MCF 10A (cell line): Measurements from ENCODE around the gene TMEM170A. TPM values are rescaled to one million over a fixed set of nuclear protein-coding genes. Genes with fewer than 3 reads are reported as not detected.
A peak's percentile ranks its signal among the peaks of the same experiment; 100 is the strongest.

Experiments
- BruUV-seq: library from RNA; stranded (reverse); fragments of 400-500 nt; replicated peaks from 2 replicates; lab custom pipeline; 2021; lab: Mats Ljungman, UMichigan
- CTCF ChIA-PET: fragments of 300-600 bp; sonication (Branson Sonifier 250); formaldehyde crosslinking; extraction: SDS; loops from one replicate; lab custom pipeline; 2021; ENCODE audit warnings: antibody characterized with exemption, inconsistent platforms; lab: Yijun Ruan, JAX
- POLR2A ChIA-PET: fragments of 300-600, 350-650 bp; sonication (Branson Sonifier 250); formaldehyde crosslinking; extraction: SDS; loops from one replicate; lab custom pipeline; 2020; ENCODE audit warnings: antibody characterized with exemption, inconsistent platforms; lab: Yijun Ruan, JAX
- DNase-seq: peaks from one replicate; pipeline ENCODE4 v3.0.0-alpha.2; 2018; ENCODE audit not compliant: unreplicated experiment
- H3K27ac Mint-ChIP-seq: one replicate; pipeline ENCODE4 v1.8.0; 2022; ENCODE audit warnings: mild to moderate bottlenecking, low read depth, mixed read lengths; ENCODE audit not compliant: unreplicated experiment
- H3K27me3 Mint-ChIP-seq: one replicate; pipeline ENCODE4 v1.8.0; 2022; ENCODE audit warnings: mixed read lengths; ENCODE audit not compliant: insufficient read depth, unreplicated experiment
- H3K36me3 Mint-ChIP-seq: one replicate; pipeline ENCODE4 v1.8.0; 2022; ENCODE audit warnings: mild to moderate bottlenecking, moderate library complexity, mixed read lengths; ENCODE audit not compliant: insufficient read depth, unreplicated experiment
- H3K4me1 Mint-ChIP-seq: one replicate; pipeline ENCODE4 v1.8.0; 2022; ENCODE audit warnings: mixed read lengths; ENCODE audit not compliant: insufficient read depth, unreplicated experiment
- H3K4me3 Mint-ChIP-seq: one replicate; pipeline ENCODE4 v1.8.0; 2022; ENCODE audit warnings: mild to moderate bottlenecking, moderate library complexity, mixed read lengths; ENCODE audit not compliant: unreplicated experiment
- H3K9me3 Mint-ChIP-seq: one replicate; pipeline ENCODE4 v1.8.0; 2022; ENCODE audit warnings: mixed read lengths; ENCODE audit not compliant: unreplicated experiment
- CTCF ChIP-seq: fragments of 200-600 bp; IDR thresholded peaks from one replicate; pipeline ENCODE4 v1.8.0; 2022; ENCODE audit warnings: antibody characterized with exemption, mild to moderate bottlenecking; ENCODE audit not compliant: unreplicated experiment
- intact Hi-C: fragments of 100-400 bp; cut with micrococcal nuclease; formaldehyde crosslinking; loops from 2 replicates; pipeline ENCODE4 v1.14.1; 2022
- total RNA-seq: library from RNA; stranded (reverse); gene quantifications from 2 replicates; pipeline ENCODE4 v1.2.3, GENCODE V29; 2022

TMEM170A gene
- total RNA-seq, 1 experiment from 2014 or later, result 20.1 TPM

GRCh38 chr16:75477680-75478473 is 13.4 kb upstream of the TMEM170A start:
- no peak overlapping the region for H3K27ac Mint-ChIP-seq

GRCh38 chr16:75476817-75477216 is 12.3 kb upstream of the TMEM170A start:
- peaks cover 22% of the 10 kb centered on the region for H3K4me1 Mint-ChIP-seq
- no peak for TF ChIP-seq CTCF
- no peak overlapping the region for H3K27ac Mint-ChIP-seq
- ChIA-PET CTCF (interaction anchor here (0.5 to 4.5 kb wide), 14 partner anchors 9 to 254 kb away, joined by 3 to 24 read pairs (median 3); partner anchors contain the start of gene TMEM170A), POLR2A (interaction anchor here (0.5 to 1.6 kb wide), 4 partner anchors 10 to 168 kb away, joined by 3 to 9 read pairs (median 4); no protein-coding TSS in a partner anchor)
- no peaks in the 10 kb centered on the region for H3K27me3 Mint-ChIP-seq
- peak; percentile 33 for DNase-seq
- no peak overlapping the region for H3K4me3 Mint-ChIP-seq
- H3K9me3 Mint-ChIP-seq, result no peaks in the 10 kb centered on the region
- intact Hi-C loops, result no loop called here
- H3K36me3 Mint-ChIP-seq, result no peaks in the 10 kb centered on the region
- no TSS peak for BruUV-seq

More at GRCh38 chr16:75477680-75478473, 13.4 kb upstream of the TMEM170A start:
- Mint-ChIP-seq H3K27me3 (no peaks in the 10 kb centered on the region), H3K36me3 (peaks cover 6% of the 10 kb centered on the region), H3K4me3 (no peak overlapping the region), H3K4me1 (peaks cover 21% of the 10 kb centered on the region), H3K9me3 (no peaks in the 10 kb centered on the region)
- ChIA-PET POLR2A (interaction anchor here (0.5 to 1.6 kb wide), 9 partner anchors 14 to 76 kb away, joined by 3 to 9 read pairs (median 4); partner anchors contain the start of gene TMEM170A), CTCF (interaction anchor here (0.6 to 4.5 kb wide), 13 partner anchors 11 to 138 kb away, joined by 3 to 24 read pairs (median 3); partner anchors contain the start of gene TMEM170A)
- no TSS peak for BruUV-seq
- no peak for TF ChIP-seq CTCF
- DNase-seq, result peak; percentile 80
- intact Hi-C loops, result no loop called here

GRCh38 chr16:75475420-75475847 is 10.9 kb upstream of the TMEM170A start:
- POLR2A ChIA-PET, result interaction anchor here (1.4 to 1.5 kb wide), 2 partner anchors 11 to 147 kb away, joined by 3 to 4 read pairs; partner anchors contain the start of gene ADAT1
- H3K9me3 Mint-ChIP-seq, result no peaks in the 10 kb centered on the region
- H3K36me3 Mint-ChIP-seq, result no peaks in the 10 kb centered on the region
- DNase-seq, result no peak
- intact Hi-C loops, result no loop called here
- H3K4me1 Mint-ChIP-seq, result peaks cover 25% of the 10 kb centered on the region
- TF ChIP-seq CTCF, result no peak
- no peaks in the 10 kb centered on the region for H3K27me3 Mint-ChIP-seq
- BruUV-seq, result no TSS peak
- H3K4me3 Mint-ChIP-seq, result no peak overlapping the region
- H3K27ac Mint-ChIP-seq, result no peak overlapping the region
- CTCF ChIA-PET, result interaction anchor here (0.7 to 4.5 kb wide), 5 partner anchors 9 to 87 kb away, joined by 3 to 24 read pairs (median 4); partner anchors contain the start of gene TMEM170A
